ENCODE data around the gene ARHGAP26.

ARHGAP26 gene

GRCh38 chr5:143239882-143240518 lies 469.8 kb downstream of the ARHGAP26 start:
- TF ChIP-seq CTCF (IDR thresholded peaks at IDR 0.05) = no peak

- TF ChIP-seq CTCF (IDR thresholded peaks at IDR 0.05) = no peak
Observed at GRCh38 chr5:143241892-143242291, 471.7 kb downstream of the ARHGAP26 start.

GRCh38 chr5:143243103-143243502 lies 472.9 kb downstream of the ARHGAP26 start:
- no peak for TF ChIP-seq CTCF (IDR thresholded peaks at IDR 0.05)

GRCh38 chr5:143244000-143244736 lies 474.0 kb downstream of the ARHGAP26 start:
- no peak for TF ChIP-seq CTCF (IDR thresholded peaks at IDR 0.05)

- no peak for TF ChIP-seq CTCF (IDR thresholded peaks at IDR 0.05)
Observed at GRCh38 chr5:143244990-143245389, 474.8 kb downstream of the ARHGAP26 start.

GRCh38 chr5:143245929-143246561 lies 475.9 kb downstream of the ARHGAP26 start:
- no peak for TF ChIP-seq CTCF (IDR thresholded peaks at IDR 0.05)

GRCh38 chr5:143247134-143247815 lies 477.1 kb downstream of the ARHGAP26 start:
- TF ChIP-seq CTCF (IDR thresholded peaks at IDR 0.05) = no peak
